NCI-H2107 treated with DMSO at 0.1 percent for 48 hours (cell line): ENCODE results near the gene ARHGAP26.

ENCODE experiments used
- DNase-seq: peaks from one replicate; lab custom pipeline; 2025; ENCODE audit not compliant: unreplicated experiment; lab: John Stamatoyannopoulos, UW

The ARHGAP26 gene

DNA sequence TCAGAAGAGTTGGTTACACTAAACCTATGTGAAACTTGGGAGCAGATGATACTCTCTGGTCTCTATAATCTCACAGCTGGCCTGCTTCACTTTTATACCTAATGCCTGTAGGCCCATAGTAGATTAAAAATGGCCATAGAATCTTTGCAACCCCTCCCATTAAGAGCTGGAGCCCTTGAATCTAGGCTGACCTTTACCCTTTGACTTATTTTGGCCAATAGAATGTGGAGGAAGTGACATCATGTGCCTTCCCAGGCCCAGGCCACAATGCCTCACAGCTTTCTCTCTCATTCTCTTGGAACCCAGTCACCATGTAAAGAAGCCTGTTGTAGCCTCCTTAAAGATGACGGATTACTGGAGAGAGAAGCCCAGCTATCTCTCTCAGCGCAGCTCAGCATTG is 382.3 kb downstream of the ARHGAP26 start:
- DNase-seq = no peak

DNA sequence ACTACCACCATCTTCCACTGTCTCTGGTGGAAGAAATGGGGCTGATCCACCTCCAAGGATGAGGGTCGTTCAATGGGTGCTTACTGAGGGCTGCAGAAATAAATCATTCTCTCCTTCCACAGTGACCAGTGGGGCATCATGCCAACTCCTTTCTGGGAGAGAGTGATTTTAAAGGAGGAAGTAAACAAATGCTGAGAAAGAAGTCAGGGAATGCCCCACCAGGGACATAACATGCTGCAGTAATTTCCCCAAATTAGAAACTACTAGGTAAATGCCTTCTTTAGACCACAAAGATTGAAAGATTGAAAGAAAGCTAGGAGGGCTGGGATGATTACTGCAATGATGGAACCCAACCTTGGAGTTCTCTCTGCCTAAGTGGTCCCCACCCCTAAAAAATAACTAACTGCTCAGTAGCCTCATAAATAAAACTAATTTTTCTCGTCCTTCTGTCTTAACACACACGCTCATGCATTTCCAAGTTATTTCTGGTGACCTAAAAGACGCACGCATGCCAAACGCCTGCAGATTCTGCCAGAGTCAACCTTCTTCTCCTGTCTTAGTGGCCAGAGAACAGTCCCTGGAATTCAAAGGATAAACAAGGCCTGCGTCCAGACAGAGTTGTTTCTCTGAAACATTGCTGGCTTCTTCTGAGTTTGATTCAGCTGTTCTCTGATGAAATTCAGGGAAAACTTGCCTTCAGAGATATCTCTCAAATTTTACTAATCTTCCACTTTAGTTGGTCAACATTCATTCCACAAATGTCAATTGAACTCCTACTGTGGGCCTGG is 383.3 kb downstream of the ARHGAP26 start:
- DNase-seq = no peak

DNA sequence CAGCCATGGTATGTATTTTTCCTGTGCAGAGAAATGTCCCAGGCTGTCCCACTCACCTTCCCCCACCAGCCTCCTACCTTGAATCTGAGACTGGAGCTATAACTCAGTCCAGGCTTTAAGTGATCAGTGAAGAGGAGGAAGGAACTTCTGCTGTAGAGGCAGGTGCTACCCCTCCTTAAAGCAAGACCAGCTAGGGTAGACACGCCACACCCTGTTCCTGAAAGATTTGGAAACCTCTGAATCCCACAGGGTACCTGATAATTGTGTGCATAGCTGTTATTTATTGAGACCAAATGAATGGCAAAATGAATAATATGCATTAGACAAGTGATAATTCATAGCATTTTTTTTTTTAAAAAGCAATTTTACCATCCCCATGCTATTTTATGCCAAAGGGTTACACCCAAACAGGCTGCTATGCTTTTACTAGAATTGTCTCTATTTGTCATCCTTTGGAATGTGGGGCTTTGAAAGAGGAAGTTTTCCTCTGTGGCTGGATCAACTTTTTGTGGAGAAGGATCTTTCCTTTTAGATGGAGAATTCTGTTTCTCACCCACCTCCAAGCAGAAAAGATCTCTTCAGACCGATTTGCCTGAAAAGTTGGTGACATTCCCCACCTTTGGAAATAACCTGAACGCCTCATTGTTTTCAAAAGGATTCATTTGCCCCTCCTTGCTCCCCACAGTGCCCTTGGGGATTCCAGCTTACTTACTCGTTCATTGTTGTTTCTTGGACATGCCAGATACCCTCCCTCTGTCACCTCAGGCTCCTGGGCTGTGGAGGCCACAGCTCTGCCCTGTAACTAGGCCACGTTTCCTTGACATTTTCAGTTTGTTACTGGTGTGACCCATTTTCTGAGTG is 384.6 kb downstream of the ARHGAP26 start:
- DNase-seq = no peak

DNA sequence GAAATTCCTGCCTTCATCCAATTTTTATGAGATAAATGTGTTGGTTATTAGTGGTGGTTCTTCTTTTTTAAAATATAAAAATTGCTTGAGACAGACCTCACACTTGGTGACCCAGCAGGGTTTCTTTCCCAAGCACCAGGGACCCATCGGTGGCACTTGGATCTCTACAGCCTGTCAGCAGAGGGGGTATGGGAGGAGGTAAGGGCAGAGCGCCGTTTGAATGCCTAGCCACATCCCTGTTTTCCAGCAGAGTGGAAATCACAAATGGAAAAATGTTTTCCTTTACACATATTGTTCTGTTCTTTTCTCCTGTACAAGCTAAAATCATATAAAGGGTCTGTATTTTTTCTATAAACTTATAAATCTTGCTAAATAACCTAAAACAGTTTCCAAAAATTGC is 385.3 kb downstream of the ARHGAP26 start:
- no peak for DNase-seq

DNA sequence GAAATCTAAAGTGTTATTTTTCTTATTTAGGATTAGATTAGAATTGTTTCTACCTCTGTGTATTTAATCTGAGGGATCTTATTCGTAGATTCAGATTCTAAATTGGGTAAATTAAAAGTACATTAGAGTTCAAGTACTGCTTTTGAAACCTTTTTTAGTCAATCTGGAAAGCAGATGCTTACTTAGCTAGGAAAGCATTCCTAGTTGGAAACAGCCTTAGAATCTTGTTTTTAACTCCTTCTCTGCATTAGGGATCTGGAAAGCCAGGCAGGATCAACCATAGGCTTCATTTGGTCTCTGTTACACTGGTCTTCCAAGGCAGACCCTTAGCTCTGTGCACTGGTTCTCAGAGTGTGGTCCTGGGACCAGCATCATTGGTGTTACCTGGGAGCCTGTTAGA is 385.9 kb downstream of the ARHGAP26 start:
- no peak for DNase-seq

DNA sequence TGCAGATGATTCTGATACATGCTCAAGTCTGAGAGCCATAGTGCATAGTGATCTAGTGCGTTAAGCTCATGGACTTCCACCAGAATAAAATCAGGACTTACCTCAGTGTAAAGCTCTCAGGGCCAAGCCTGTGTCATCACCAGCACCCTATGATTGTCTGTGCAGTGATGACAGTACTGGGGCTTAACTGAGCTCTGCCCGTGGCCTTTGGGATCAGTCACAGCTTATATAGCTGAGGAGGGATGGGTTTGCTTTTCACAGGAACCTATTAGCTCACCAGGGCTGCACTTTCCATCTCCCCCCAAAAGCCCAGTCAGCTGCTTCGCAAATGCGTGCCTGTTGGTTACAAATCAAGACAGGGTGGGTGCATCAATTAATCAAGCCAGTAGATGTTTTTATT is 386.4 kb downstream of the ARHGAP26 start:
- no peak for DNase-seq

DNA sequence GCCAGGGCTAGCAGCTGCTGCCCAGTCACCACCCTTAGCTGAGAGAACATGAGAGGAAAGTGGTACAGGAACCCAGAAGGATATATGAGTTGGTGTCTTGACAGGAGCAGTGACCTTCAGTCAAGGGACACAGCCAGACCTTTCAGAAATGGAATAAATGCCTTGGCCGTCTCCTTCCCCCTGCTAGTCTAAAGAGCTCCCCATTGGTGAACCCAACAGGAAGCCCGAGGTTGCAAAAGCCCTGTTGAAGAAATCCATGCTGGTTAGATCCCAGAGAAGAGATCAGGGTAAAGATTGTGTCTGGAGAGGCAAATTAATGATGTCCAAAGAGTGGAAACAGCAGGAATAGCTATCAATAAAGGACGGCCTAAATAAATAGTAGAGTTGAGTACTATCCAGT is 388.9 kb downstream of the ARHGAP26 start:
- no peak for DNase-seq

DNA sequence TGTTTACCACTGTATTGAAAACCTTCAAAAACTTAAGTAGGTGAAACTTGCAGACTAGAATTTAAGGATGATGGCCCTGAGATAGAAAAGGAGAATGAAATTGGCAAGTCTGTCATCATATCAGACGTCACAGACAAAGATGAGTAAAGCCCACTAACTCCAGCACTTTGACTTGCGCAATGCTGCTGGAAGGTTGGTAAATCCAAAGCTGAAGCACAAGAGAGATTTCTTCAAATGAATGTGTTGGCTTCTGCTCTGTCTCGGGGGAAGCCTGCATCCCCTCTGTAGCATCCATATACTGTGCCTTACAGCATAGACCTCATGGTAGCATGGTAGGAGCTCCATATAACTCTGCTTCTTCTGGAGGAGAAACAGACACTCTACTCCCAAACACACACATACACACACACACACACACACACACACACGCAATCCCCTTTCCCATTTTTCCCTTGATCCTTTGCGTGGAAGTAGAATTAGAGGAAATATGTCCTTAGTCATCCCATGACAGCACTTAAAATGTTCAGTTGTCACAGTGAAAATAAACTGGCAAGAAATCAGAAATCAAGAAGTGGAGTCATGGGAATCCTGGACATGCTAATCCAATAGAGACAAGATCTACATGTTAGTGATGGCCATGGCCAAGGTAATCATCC is 391.8 kb downstream of the ARHGAP26 start:
- DNase-seq = no peak

DNA sequence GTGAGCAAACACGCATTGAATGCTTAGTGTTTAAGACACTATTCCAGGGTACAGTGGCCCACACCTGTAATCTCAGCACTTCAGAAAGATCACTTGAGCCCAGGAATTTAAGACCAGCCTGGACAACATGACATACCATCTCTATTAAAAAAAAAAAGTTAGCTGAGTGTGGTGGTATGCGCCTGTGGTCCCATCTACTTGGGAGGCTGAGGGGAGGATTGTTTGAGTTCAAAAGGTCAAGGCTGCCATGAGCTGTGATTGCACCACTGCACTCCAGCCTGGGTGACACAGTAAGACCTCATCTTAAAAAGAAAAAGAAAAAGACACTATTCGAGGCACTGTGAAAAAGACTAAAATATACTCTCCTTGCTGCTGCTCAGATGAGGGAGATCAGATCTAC is 392.6 kb downstream of the ARHGAP26 start:
- no peak for DNase-seq

DNA sequence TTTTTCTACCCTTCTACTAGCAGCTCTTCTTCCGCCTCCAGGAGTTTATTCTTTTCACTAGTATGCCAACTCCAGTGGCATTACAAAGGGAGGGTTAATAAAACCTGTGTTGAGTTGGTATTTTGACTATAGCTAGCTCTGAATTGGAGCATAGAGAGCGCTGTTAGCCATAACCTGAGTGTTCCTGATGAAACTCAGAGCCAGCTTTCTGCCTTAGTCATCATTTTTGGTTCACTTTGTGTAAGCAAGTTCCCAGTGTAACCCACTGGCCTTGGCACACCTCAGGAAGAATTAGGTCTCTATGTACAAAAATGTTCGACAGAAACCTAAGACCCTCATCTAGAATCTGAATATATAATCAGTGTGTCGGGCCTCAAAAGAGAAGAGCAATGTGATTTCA is 394.4 kb downstream of the ARHGAP26 start:
- no peak for DNase-seq

DNA sequence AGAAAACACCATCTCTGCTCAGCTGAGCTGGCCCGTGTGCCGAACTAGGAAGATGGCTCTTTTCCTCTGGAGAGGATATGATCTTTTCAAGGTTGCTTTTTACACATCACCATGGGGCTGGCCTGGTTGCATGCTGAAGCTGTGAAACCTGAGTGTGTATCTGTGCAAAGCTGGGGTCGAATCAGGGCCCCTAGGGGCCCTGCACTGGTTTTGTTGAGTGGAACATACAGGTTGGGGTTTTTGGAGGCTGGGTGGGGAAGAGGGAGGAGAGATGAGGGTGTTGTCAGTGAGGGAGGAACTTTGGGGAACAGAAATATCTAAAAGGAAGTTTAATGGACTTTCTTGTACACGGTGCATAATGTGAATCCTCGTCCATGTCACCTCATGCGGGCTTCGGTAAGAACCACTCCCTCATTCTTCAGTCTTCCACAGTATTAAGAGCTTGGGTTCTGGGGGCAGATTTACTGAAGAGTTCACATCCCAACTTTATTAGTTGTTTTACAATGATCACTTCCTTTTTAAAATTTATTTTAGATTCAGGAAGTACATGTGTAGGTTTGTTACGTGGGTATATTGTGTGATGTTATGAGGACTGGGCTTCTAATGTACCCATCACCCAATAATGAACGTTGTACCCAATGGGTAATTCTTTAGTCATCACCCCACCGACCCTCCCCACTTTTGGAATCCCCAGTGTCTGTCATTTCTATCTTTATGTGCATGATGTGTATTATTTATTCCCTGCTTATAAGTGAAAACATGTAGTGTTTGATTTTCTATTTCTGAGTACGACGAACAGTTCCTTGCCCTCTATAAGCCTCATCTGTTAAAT is 395.1 kb downstream of the ARHGAP26 start:
- DNase-seq = no peak

DNA sequence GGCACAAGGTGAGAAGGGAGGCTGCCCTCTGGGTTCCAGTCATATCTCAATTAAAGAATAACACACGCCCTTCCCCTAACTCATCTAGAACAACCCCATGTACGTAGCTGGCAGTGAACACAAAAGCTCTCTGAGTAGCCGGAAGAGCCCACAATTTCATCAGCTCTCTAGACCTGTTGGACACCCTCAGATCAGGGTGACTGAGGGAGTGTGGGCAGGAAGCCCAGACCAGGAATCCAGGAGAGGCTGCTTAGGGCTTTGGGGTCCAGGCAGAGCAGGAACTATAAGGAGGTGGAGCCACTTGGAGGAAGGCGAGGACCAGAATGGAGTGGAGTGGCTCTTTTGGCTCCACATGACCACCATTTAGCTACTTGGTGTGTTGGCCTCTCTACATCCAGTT is 395.9 kb downstream of the ARHGAP26 start:
- no peak for DNase-seq

DNA sequence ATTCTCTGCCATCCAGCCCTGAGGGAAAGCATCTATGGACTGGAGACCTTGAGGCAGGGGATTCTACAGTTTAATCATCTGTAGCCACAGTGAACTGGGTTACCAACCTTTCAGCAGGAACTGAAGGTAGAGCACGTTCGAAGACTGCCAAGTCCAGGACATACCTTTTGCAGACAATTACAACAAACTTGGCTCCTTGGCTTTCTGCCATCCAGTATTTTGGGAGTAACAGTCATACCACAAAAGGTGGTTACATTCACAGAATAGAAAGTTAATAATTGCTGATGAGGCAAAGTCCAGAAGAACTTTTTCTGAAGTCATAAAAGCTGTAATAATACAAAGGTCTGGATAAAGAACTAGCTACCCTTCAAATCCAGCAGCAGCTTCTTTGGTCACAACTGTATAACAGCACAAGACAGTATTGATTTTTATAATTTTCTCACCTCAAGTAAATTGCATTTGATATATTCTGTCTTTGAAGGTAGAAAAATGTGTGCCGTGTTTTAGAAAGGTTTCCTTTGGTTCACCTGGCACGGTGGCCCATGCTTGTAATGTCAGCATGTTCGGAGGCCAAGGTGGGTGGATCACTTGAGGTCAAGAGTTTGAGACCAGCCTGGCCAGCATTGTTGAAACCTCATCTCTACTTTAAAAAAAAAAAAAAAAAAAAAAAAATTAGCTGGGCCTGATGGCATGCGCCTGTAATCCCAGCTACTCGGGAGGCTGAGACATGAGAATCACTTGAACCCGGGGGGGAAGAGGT is 396.7 kb downstream of the ARHGAP26 start:
- no peak for DNase-seq

DNA sequence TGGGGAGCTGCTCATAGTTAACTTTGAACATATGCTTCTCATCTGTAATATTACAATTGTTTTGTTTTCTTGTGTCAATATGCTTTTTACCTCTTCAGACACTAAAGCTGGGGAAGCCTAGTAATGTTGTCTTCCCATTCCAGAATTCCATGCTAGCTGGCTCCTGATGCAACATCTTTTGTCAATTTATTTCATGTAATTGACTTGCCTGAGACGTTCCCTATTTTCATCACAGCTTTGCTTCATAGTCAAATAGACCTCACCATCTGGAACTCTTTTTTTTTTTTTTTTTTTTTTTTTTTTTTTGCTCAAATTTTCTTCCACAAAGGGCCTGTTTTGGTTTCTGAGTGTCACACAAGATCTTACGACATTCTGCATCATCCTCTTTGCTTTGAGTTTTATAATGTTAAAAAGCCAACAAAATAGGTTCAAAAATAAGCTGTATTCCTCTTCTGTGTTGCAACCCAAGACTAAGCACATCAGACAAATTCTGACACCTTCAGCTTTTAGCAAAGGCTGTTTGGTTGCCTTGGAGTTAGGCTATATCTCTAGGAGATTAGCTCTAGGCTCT is 398.1 kb downstream of the ARHGAP26 start:
- no peak for DNase-seq

DNA sequence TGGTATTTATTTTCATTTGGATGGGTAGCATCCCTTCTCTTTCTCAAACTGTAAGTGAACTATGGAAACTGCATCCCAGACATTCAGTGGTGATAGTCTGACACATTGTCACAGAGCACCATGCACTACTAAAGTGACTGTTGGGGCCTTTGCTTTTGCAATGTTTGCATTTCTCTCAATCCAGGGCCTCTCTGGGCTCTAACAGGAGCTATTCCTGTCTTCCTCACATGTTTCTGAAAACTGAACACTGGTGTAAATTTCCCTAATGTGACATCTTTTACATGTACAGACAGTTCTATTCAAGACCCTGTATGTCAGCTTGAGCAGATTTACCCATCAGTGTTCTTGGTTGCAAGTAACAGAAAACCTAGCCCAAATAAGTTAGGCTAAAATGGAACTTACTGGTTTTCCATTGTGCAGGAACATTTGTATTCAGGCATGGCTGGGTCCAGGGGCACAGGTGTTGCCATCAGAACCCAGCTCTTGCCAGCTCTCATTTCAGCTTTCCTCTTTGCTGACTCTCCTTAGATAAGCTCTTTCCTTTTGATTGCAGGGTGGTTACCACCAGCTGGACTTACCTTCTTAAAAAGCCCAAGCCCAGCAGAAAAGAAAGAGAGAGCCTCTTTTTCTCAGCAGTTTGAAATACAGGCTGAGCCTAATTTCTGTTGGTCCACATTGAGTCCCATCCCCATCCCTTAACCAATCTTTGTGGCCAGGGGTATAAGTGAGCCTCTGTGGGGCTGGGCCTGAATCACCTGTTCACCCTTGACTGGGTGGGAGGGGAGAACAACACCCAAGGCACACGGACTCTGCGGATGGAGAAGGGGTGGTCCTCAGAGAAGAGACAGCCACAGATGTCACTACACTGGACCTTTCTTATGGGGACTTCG is 399.0 kb downstream of the ARHGAP26 start:
- DNase-seq = no peak

DNA sequence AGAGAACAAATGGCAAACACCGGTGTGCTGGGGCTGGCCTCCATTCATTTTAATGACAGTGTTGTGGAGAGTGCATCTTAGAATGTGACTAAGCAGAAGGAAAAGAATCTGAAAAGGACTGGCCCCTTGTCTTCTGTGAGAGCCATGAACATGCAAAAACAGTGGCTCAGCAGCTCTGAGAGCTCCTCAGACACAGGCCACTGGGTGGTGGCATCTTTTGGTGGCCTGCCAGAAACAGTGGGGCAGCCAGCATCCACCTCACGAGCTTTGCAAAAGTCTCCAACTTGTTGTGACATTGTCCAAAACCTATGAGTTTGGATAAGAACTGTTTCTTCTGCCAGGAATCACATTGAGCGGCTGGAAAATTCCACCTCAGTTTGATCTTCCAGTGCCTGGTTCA is 399.9 kb downstream of the ARHGAP26 start:
- DNase-seq = no peak

DNA sequence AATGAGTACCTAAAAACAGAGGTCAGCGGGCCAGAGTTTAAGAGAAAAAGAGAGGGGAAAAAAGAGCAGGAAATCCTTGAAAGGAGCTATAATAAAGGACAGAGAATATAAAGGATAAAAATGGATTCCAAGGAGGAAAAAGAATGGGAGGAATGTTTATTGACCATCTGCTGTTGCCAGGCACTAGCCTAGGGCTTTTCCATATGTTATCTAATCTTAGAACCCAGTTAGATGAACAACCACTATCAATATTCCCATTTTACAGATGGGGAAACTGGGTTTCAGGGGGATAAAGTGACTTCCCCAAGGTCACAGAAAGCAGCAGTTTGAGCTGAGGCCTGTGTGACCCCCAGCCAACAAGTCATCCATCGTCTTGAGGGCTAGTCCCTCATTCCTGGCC is 400.8 kb downstream of the ARHGAP26 start:
- DNase-seq = no peak

DNA sequence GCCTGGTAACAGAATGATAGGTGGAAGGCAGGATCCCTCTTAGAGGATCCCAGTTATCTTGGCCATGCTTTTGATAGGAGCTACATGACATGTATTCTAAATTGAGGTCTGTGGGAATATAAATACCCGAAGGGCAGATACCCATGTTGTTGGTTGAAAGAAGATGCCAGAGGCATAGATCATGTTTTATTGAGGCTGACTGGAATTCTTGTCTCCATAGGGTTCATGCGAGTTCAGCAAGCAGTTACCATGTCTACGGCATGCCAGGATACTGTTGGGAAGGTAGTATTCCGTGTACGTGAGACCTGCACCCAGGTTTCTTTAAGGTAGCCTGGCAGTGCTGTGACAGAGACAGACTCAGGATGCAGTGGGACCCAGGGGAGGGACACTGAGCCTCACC is 402.6 kb downstream of the ARHGAP26 start:
- no peak for DNase-seq
